WTC11 (cell line): ENCODE results near the gene ABCF2. TPM values are rescaled to one million over a fixed set of nuclear protein-coding genes. Genes with fewer than 3 reads are reported as not detected.

Source experiments
- ATAC-seq: fragments of 200-7000 bp; cut with Tn5 transposase; 2 replicates; pipeline ENCODE4 v1.10.0; 2021; ENCODE audit warnings: mild to moderate bottlenecking, moderate library complexity
- CTCF ChIA-PET: fragments of 300-600 bp; sonication (Branson Sonifier 250); formaldehyde crosslinking; loops from one replicate; lab custom pipeline; 2021; ENCODE audit warnings: antibody characterized with exemption; lab: Charles Lee
- POLR2A ChIA-PET: fragments of 350-600 bp; sonication (Branson Sonifier 250); formaldehyde crosslinking; loops from one replicate; lab custom pipeline; 2021; ENCODE audit warnings: antibody characterized with exemption; lab: Charles Lee
- DNase-seq: peaks from one replicate; pipeline ENCODE4 v3.0.0; 2021; ENCODE audit warnings: low spot score
- H3K27ac Mint-ChIP-seq: 2 replicates; pipeline ENCODE4 v1.8.0; 2021; ENCODE audit warnings: mixed read lengths
- H3K27me3 Mint-ChIP-seq: 2 replicates; pipeline ENCODE4 v1.8.0; 2021; ENCODE audit warnings: low read depth, mild to moderate bottlenecking, moderate library complexity, mixed read lengths
- H3K36me3 Mint-ChIP-seq: 2 replicates; pipeline ENCODE4 v1.8.0; 2021; ENCODE audit warnings: mixed read lengths
- H3K4me1 Mint-ChIP-seq: 2 replicates; pipeline ENCODE4 v1.8.0; 2022; ENCODE audit warnings: mixed read lengths
- H3K4me3 Mint-ChIP-seq: 2 replicates; pipeline ENCODE4 v1.8.0; 2021; ENCODE audit warnings: mild to moderate bottlenecking, moderate library complexity, mixed read lengths
- H3K9me3 Mint-ChIP-seq: 2 replicates; pipeline ENCODE4 v1.8.0; 2021; ENCODE audit warnings: mixed read lengths
- CDX4 ChIP-seq: fragments of 250-450 bp; sonication (Bioruptor Pico); IDR thresholded peaks from 2 replicates; pipeline ENCODE4 v1.9.0; 2021; ENCODE audit warnings: moderate library complexity, mild to moderate bottlenecking, inconsistent platforms, borderline replicate concordance
- CTCF ChIP-seq: fragments of 200-600 bp; IDR thresholded peaks from 2 replicates; pipeline ENCODE4 v1.8.0; 2022; ENCODE audit warnings: antibody characterized with exemption
- E2F5 ChIP-seq: sonication (generic); formaldehyde crosslinking; IDR thresholded peaks from 2 replicates; pipeline ENCODE4 v1.8.1; 2022; ENCODE audit warnings: mild to moderate bottlenecking, moderate library complexity, missing genetic modification reagents
- FOXJ3 ChIP-seq: sonication (generic); formaldehyde crosslinking; IDR thresholded peaks from 2 replicates; pipeline ENCODE4 v1.9.0; 2021; ENCODE audit warnings: missing genetic modification reagents, mild to moderate bottlenecking, borderline replicate concordance
- HMGA2 ChIP-seq: fragments of 250-450 bp; sonication (Bioruptor Pico); IDR thresholded peaks from 2 replicates; pipeline ENCODE4 v1.4.0; 2021; ENCODE audit warnings: mild to moderate bottlenecking, moderate library complexity
- IRF1 ChIP-seq: sonication (generic); formaldehyde crosslinking; IDR thresholded peaks from 2 replicates; pipeline ENCODE4 v1.8.0; 2023; ENCODE audit warnings: missing genetic modification reagents
- NFATC4 ChIP-seq: fragments of 250-450 bp; sonication (Bioruptor Pico); IDR thresholded peaks from 2 replicates; pipeline ENCODE4 v1.9.0; 2021; ENCODE audit warnings: mild to moderate bottlenecking
- PREB ChIP-seq: sonication (generic); formaldehyde crosslinking; IDR thresholded peaks from 2 replicates; pipeline ENCODE4 v1.8.1; 2022; ENCODE audit warnings: mild to moderate bottlenecking, missing genetic modification reagents, moderate library complexity, borderline replicate concordance
- STAT6 ChIP-seq: sonication (generic); formaldehyde crosslinking; conservative IDR thresholded peaks from 2 replicates; pipeline ENCODE4 v1.8.1; 2023; ENCODE audit warnings: mild to moderate bottlenecking, low read depth, missing genetic modification reagents, moderate library complexity
- USF1 ChIP-seq: sonication (generic); formaldehyde crosslinking; IDR thresholded peaks from 2 replicates; pipeline ENCODE4 v1.8.0; 2022; ENCODE audit warnings: mild to moderate bottlenecking, missing genetic modification reagents
- ZNF396 ChIP-seq: fragments of 250-450 bp; sonication (Bioruptor Pico); IDR thresholded peaks from 2 replicates; pipeline ENCODE4 v1.8.0; 2021; ENCODE audit warnings: mild to moderate bottlenecking, moderate library complexity, borderline replicate concordance
- ZNF416 ChIP-seq: fragments of 250-450 bp; sonication (Bioruptor Pico); IDR thresholded peaks from 2 replicates; pipeline ENCODE4 v1.9.0; 2021; ENCODE audit warnings: mild to moderate bottlenecking, inconsistent platforms
- total RNA-seq: library from RNA; stranded (reverse); gene quantifications from 3 replicates; pipeline ENCODE4 v1.2.3, GENCODE V29; 2021

Gene ABCF2
- total RNA-seq, 1 experiment from 2014 or later: 43.7 TPM

- TF ChIP-seq CDX4 (no peak), HMGA2 (CRISPR knock-in tag) (no peak), PREB (no peak), CTCF (no peak)
Measured at GRCh38 chr7:151193203-151193978, 33.6 kb downstream of the ABCF2 start (continued).

GRCh38 chr7:151192002-151192539, 34.9 kb downstream of the ABCF2 start:
- H3K27ac Mint-ChIP-seq: no peak overlapping the region
- ATAC-seq: no peak
- ChIA-PET POLR2A (no interaction called here), CTCF (interaction anchor here (1.3 to 2.9 kb wide), 3 partner anchors 19 to 68 kb away, joined by 4 to 11 read pairs (median 4); no protein-coding TSS in a partner anchor)
- H3K4me1 Mint-ChIP-seq: peaks cover 5% of the 10 kb centered on the region; the same call in 1 of the 2 replicates
- no peak for TF ChIP-seq ZNF396 (CRISPR knock-in tag)
- peaks cover 4% of the 10 kb centered on the region for H3K27me3 Mint-ChIP-seq
- H3K9me3 Mint-ChIP-seq: no peaks in the 10 kb centered on the region
- no peaks in the 10 kb centered on the region for H3K36me3 Mint-ChIP-seq
- no peak for DNase-seq
- H3K4me3 Mint-ChIP-seq: no peak overlapping the region

- DNase-seq: no peak
- ChIA-PET CTCF (interaction anchor here (1.3 to 2.9 kb wide), 3 partner anchors 20 to 68 kb away, joined by 4 to 11 read pairs (median 4); no protein-coding TSS in a partner anchor), POLR2A (no interaction called here)
- Mint-ChIP-seq H3K36me3 (no peaks in the 10 kb centered on the region), H3K27me3 (peaks cover 4% of the 10 kb centered on the region), H3K27ac (no peak overlapping the region), H3K9me3 (no peaks in the 10 kb centered on the region), H3K4me3 (no peak overlapping the region), H3K4me1 (peaks cover 5% of the 10 kb centered on the region; the same call in 1 of the 2 replicates)
- TF ChIP-seq E2F5 (CRISPR knock-in tag): no peak
- no peak for TF ChIP-seq FOXJ3 (CRISPR knock-in tag)
- no peak for TF ChIP-seq STAT6 (CRISPR knock-in tag)
- no peak for TF ChIP-seq ZNF416
- TF ChIP-seq USF1: no peak
- TF ChIP-seq NFATC4 (CRISPR knock-in tag): no peak
- TF ChIP-seq IRF1 (CRISPR knock-in tag): no peak
- ATAC-seq: no peak; the same call in 1 of the 2 replicates
Measured at GRCh38 chr7:151191544-151191943, 35.5 kb downstream of the ABCF2 start.
